Body of pancreas (tissue), 4 donors: ENCODE data around the gene CACNA1H.
"Not testable (repeated sequence)": the region's sequence is repeated elsewhere in the genome, so short reads cannot be mapped to it uniquely, and the experiment has no call there.

Experiments used
- POLR2A ChIP-seq, 3 donors: fragments of 450-650 bp; IDR thresholded peaks; one replicate each; pipeline ENCODE4 v1.6.1; 2016; ENCODE audit warnings: antibody characterized with exemption in 3 of 3, mild to moderate bottlenecking in 2 of 3
- TF ChIP-seq, protein P1 (sequence below), 7 experiments: fragments of 450-650 bp in 4 of 7; fragments of 200-600 bp in 3 of 7; sonication (generic) in 3 of 7; IDR thresholded peaks; one replicate each; pipeline ENCODE4 v1.5.1; 2016 to 2019; ENCODE audit warnings: antibody characterized with exemption in 7 of 7

DNA sequence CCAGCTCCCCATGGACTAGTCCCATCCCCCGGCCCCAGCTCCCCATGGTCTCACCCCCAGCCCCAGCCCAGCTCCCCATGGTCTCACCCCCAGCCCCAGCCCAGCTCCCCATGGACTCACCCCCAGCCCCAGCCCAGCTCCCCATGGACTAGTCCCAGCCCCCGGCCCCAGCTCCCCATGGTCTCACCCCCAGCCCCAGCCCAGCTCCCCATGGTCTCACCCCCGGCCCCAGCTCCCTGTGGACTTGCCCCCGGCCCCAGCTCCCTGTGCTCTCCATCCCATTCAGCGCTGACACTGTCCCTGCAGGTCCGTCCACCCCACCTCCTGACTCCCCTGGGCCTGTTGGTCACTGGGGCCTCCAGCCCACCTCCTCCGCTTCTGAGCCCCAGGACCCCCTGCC, 78.4 kb downstream of the CACNA1H start:
- TF ChIP-seq, protein P1, sequence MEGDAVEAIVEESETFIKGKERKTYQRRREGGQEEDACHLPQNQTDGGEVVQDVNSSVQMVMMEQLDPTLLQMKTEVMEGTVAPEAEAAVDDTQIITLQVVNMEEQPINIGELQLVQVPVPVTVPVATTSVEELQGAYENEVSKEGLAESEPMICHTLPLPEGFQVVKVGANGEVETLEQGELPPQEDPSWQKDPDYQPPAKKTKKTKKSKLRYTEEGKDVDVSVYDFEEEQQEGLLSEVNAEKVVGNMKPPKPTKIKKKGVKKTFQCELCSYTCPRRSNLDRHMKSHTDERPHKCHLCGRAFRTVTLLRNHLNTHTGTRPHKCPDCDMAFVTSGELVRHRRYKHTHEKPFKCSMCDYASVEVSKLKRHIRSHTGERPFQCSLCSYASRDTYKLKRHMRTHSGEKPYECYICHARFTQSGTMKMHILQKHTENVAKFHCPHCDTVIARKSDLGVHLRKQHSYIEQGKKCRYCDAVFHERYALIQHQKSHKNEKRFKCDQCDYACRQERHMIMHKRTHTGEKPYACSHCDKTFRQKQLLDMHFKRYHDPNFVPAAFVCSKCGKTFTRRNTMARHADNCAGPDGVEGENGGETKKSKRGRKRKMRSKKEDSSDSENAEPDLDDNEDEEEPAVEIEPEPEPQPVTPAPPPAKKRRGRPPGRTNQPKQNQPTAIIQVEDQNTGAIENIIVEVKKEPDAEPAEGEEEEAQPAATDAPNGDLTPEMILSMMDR (IDR thresholded peaks at IDR 0.05) = not testable (repeated sequence)
- TF ChIP-seq POLR2A (IDR thresholded peaks at IDR 0.05) = not testable (repeated sequence)
